ENCODE measurements around the gene ADORA2B.
"Not testable (repeated sequence)": the region's sequence is repeated elsewhere in the genome, so short reads cannot be mapped to it uniquely, and the experiment has no call there.

ADORA2B gene

DNA sequence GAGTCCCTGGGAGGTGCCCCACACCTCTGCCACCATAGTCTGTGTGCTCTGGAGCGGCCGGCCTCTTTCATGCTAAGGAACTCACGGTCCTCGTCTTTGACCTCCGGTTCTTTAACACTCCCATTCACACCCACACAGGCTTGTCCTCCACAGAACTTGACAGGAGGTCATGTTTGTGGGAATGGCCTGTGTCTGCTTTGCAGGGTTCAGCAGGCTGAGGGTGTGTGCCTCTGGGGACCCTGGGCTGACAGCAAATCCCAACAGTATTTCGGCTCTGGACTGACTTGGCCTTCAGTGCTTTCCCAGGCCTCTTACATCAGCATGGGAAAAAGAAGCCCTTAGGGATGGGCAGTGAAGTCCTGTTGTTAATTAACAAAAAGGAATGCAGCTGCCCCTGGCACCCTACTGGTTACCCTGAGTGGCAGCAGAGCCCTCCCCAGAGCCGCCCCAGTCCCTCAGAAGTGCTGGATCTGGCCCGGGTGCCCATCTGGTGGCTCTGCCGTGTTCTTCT, 35.4 kb upstream of the ADORA2B start:
- H3K4me3 ChIP-seq (ENCODE audit: control insufficient read depth, low read depth, low read length) = no peak overlapping the region
- DNase-seq (ENCODE audit: low read depth) = no peak
- TF ChIP-seq, protein P1, sequence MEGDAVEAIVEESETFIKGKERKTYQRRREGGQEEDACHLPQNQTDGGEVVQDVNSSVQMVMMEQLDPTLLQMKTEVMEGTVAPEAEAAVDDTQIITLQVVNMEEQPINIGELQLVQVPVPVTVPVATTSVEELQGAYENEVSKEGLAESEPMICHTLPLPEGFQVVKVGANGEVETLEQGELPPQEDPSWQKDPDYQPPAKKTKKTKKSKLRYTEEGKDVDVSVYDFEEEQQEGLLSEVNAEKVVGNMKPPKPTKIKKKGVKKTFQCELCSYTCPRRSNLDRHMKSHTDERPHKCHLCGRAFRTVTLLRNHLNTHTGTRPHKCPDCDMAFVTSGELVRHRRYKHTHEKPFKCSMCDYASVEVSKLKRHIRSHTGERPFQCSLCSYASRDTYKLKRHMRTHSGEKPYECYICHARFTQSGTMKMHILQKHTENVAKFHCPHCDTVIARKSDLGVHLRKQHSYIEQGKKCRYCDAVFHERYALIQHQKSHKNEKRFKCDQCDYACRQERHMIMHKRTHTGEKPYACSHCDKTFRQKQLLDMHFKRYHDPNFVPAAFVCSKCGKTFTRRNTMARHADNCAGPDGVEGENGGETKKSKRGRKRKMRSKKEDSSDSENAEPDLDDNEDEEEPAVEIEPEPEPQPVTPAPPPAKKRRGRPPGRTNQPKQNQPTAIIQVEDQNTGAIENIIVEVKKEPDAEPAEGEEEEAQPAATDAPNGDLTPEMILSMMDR (IDR thresholded peaks at IDR 0.05; ENCODE audit: control insufficient read depth, insufficient read depth, low read depth, low read length, missing control alignments) = no peak

DNA sequence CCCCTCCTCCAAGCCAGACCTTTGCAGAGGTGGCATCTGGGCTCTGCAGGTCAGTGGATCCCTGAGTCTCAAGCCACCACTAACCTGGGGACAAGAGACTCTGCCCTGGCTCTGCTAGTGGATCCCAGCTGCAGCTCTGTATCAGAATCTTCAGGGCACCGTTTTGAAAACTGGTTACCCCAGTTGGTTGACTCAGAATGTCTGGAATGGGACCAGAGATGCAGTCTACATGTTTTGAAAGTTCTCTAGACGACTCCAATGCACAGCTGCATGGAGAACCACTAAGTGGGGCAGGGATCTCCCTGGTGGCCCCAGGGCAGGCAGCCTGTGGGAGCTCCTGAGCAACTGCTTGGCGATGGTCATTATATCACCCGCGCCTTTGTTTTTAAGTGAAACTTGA, 34.1 kb upstream of the ADORA2B start:
- TF ChIP-seq, protein P1 (IDR thresholded peaks at IDR 0.05; ENCODE audit: control insufficient read depth, insufficient read depth, low read depth, low read length, missing control alignments) = no peak
- DNase-seq (ENCODE audit: low read depth) = no peak
- H3K4me3 ChIP-seq (ENCODE audit: control insufficient read depth, low read depth, low read length) = no peak overlapping the region

DNA sequence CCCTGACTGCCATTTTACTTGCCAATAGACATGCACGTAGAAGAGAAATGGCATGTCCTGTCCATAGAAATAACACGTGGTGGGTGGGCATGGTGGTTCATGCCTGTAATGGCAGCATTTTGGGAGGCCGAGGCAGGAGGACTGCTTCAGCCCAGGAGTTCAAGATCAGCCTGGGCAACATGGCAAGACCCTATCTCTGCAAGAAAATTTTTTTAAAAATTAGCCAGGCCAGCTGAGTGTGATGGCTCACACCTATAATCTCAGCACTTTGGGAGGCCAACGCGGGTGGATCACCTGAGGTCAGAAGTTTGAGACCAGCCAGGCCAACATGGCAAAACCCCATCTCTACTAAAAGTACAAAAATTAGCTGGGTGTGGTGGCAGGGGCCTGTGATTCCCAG, 33.2 kb upstream of the ADORA2B start:
- DNase-seq (ENCODE audit: low read depth); H3K4me3 ChIP-seq (ENCODE audit: control insufficient read depth, low read depth, low read length): not testable (repeated sequence)

DNA sequence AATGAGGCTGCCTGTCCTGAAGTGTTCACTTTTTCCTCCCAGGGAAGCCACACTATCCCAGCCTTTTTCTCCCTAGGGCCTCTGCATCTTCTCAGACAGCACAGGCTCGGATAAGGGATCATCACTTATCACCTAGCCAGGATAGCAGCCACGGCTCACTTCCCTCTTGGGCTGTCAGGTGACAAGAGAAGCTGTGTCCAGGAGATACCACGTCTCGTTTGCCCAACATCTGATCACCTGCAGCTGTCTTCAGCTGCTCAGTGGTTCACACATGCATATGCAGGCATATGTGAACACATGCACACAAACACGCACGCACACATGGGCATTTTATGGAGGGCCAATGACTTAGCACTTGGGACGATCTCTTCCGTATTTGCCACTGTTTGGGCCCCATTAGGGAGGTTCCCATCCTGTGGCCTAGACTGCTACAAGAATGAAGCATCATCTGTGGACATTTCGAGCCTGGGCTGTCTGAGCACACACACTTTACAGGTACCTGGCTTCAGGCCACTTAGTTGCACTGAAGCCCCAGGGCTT, 32.4 kb upstream of the ADORA2B start:
- no peak for DNase-seq (ENCODE audit: low read depth)
- TF ChIP-seq, protein P1 (IDR thresholded peaks at IDR 0.05; ENCODE audit: control insufficient read depth, insufficient read depth, low read depth, low read length, missing control alignments) = no peak
- H3K4me3 ChIP-seq (ENCODE audit: control insufficient read depth, low read depth, low read length) = no peak overlapping the region

DNA sequence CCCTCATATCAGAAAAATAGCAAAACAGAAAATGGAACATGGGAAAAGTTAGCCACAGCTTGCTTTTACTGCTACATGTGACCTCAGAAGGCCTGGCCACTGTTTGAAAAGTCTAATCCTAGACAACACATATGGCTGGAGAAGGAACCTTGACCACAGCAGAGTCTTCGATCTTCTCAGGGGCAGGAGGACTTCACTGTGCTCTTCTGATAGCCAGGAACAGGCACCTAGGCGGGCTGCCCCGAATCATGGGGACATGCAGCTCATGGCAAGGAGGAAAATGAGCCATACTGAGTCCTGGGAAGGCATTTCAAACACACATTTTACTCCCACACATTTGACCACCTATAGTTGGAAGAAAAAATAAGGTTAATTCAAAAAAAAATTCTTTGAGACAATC, 31.1 kb upstream of the ADORA2B start:
- TF ChIP-seq, protein P1 (IDR thresholded peaks at IDR 0.05; ENCODE audit: control insufficient read depth, insufficient read depth, low read depth, low read length, missing control alignments) = no peak
- no peak overlapping the region for H3K4me3 ChIP-seq (ENCODE audit: control insufficient read depth, low read depth, low read length)
- DNase-seq (ENCODE audit: low read depth) = no peak

DNA sequence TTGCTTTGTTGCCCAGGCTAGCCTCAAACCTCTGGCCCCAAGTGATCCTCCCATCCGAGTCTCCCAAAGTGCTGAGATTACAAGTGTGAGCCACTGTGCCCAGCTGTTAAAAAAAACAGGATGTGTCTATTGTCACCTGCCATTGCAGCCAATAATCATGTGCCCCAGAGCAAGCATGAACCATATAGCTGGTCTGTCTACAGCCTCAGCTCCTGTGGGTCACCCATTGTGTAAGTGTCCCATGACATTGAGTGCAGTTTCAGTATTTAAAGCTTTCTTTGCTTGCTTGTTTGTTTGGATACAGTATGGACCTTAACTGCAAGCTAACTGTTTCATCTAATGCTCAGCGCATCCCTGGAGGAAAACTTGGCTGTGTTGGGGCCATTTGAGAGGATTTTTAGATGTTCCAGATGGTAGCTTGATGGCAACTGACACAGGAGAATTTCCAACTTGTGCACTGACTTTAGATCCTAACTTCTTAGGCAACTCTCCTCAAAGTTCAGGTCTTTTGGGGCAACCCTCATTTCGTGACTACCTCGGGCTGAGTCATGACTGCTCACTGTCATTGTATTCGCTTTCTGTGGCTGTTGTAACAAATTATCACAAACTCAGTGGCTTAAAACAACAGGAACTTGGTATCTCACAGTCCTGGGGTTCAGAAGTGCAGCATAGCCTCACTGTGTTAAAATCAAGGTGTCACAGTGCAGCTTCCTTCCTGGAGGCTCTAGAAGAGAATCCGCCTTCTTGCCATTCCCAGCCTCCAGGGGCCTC, 30.3 kb upstream of the ADORA2B start:
- no peak for DNase-seq (ENCODE audit: low read depth)
- no peak overlapping the region for H3K4me3 ChIP-seq (ENCODE audit: control insufficient read depth, low read depth, low read length)
- TF ChIP-seq, protein P1 (IDR thresholded peaks at IDR 0.05; ENCODE audit: control insufficient read depth, insufficient read depth, low read depth, low read length, missing control alignments) = no peak

DNA sequence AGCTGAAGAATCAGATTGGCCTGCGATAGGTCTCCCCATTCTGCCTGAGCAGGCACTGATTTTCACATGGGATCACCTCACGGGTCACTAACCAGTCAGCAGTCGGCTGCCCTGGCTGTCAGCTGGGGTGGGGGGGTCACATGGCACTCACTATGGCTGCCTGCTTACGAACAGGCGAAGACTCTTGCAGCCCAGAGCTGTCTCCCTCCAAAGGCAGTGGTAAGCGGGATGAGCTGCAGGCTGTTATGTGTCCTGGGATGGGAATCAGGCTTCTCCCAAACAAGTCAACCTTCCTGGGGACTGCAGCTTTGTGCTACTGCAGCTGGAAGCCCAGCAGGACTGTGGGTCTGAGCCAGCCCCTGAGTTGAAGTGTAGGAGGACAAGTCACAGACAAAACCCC, 29.0 kb upstream of the ADORA2B start:
- TF ChIP-seq, protein P1 (IDR thresholded peaks at IDR 0.05; ENCODE audit: control insufficient read depth, insufficient read depth, low read depth, low read length, missing control alignments) = no peak
- no peak for DNase-seq (ENCODE audit: low read depth)
- H3K4me3 ChIP-seq (ENCODE audit: control insufficient read depth, low read depth, low read length) = no peak overlapping the region

All from AG09309 (cell line).